Fibroblast of lung (primary cell): ENCODE data around the gene RBFOX1. TPM values are rescaled to one million over a fixed set of nuclear protein-coding genes. Genes with fewer than 3 reads are reported as not detected.

Experiments
- DNase-seq, 2 donors: peaks; one replicate each; pipeline versions ENCODE4 v3.0.0 to v3.0.0-alpha.2; 2010; ENCODE audit warnings: low read depth in 2 of 2
- H2AFZ ChIP-seq: 2 replicates; pipeline ENCODE4 v1.5.1; 2012; ENCODE audit warnings: low read length, control low read depth, inconsistent platforms
- H3K27ac ChIP-seq: 2 replicates; pipeline ENCODE4 v1.5.1; 2011; ENCODE audit warnings: low read length, control low read depth; ENCODE audit not compliant: insufficient read depth
- H3K27me3 ChIP-seq: 2 replicates; pipeline ENCODE4 v1.5.1; 2011; ENCODE audit warnings: mild to moderate bottlenecking, low read length; ENCODE audit not compliant: control insufficient read depth, insufficient read depth
- H3K36me3 ChIP-seq: 2 replicates; pipeline ENCODE4 v1.5.1; 2011; ENCODE audit warnings: low read length; ENCODE audit not compliant: control insufficient read depth, insufficient read depth
- H3K4me1 ChIP-seq: 2 replicates; pipeline ENCODE4 v1.5.1; 2011; ENCODE audit warnings: low read length; ENCODE audit not compliant: control insufficient read depth, insufficient read depth; ENCODE audit errors: extremely low read depth
- H3K4me2 ChIP-seq: 2 replicates; pipeline ENCODE4 v1.5.1; 2011; ENCODE audit warnings: low read length, control low read depth; ENCODE audit not compliant: insufficient read depth; ENCODE audit errors: extremely low read depth
- H3K4me3 ChIP-seq, 4 experiments: fragments of 200-600 bp in 1 of 4; sonication (generic) in 1 of 4; replicated peaks in 1 of 4; 2 replicates each; pipeline ENCODE4 v1.5.1; 2011 to 2016; ENCODE audit warnings: low read length in 4 of 4, low read depth in 3 of 4, mild to moderate bottlenecking in 3 of 4, control low read depth in 2 of 4, inconsistent platforms in 1 of 4, mixed read lengths in 1 of 4; ENCODE audit not compliant: insufficient read depth in 1 of 4; ENCODE audit errors: control extremely low read depth in 1 of 4
- H3K79me2 ChIP-seq: 2 replicates; pipeline ENCODE4 v1.5.1; 2012; ENCODE audit warnings: mild to moderate bottlenecking, low read length, inconsistent platforms; ENCODE audit not compliant: control insufficient read depth, insufficient read depth
- H3K9ac ChIP-seq: 2 replicates; pipeline ENCODE4 v1.5.1; 2011; ENCODE audit warnings: mild to moderate bottlenecking, low read length, control low read depth; ENCODE audit not compliant: insufficient read depth
- H3K9me3 ChIP-seq: 2 replicates; pipeline ENCODE4 v1.5.1; 2012; ENCODE audit warnings: low read depth, low read length; ENCODE audit not compliant: control insufficient read depth, insufficient read depth
- H4K20me1 ChIP-seq: 2 replicates; pipeline ENCODE4 v1.5.1; 2011; ENCODE audit warnings: low read length; ENCODE audit not compliant: control insufficient read depth, insufficient read depth; ENCODE audit errors: extremely low read depth
- CTCF ChIP-seq, 2 donors: IDR thresholded peaks in 1 of 2; conservative IDR thresholded peaks in 1 of 2; 1 replicate in 1 of 2; 2 replicates in 1 of 2; pipeline ENCODE4 v1.5.1; 2011 to 2012; ENCODE audit warnings: low read length in 2 of 2, control low read depth in 1 of 2, inconsistent platforms in 1 of 2, low read depth in 1 of 2, mild to moderate bottlenecking in 1 of 2
- EZH2 ChIP-seq: IDR thresholded peaks from 2 replicates; pipeline ENCODE4 v1.5.1; 2012; ENCODE audit warnings: low read length, control low read depth, mild to moderate bottlenecking; ENCODE audit errors: missing control alignments
- polyA plus RNA-seq, 2 donors: library from polyadenylated mRNA; depleted of rRNA in 1 of 2; stranded (reverse) in 1 of 2; unstranded in 1 of 2; fragments of >200 nt; gene quantifications; 2 replicates each; pipeline ENCODE4 v1.2.1, GENCODE V29; 2011 to 2012; ENCODE audit warnings: missing spikeins in 1 of 2
- total RNA-seq: library from RNA; depleted of rRNA; stranded (reverse); fragments of >200 nt; gene quantifications from 2 replicates; pipeline ENCODE4 v1.2.1, GENCODE V29; 2014

RBFOX1 gene
- total and polyA plus RNA-seq, 2 donors (not counting 1 experiment from before 2014, with no cell fraction given), result not detected

DNA sequence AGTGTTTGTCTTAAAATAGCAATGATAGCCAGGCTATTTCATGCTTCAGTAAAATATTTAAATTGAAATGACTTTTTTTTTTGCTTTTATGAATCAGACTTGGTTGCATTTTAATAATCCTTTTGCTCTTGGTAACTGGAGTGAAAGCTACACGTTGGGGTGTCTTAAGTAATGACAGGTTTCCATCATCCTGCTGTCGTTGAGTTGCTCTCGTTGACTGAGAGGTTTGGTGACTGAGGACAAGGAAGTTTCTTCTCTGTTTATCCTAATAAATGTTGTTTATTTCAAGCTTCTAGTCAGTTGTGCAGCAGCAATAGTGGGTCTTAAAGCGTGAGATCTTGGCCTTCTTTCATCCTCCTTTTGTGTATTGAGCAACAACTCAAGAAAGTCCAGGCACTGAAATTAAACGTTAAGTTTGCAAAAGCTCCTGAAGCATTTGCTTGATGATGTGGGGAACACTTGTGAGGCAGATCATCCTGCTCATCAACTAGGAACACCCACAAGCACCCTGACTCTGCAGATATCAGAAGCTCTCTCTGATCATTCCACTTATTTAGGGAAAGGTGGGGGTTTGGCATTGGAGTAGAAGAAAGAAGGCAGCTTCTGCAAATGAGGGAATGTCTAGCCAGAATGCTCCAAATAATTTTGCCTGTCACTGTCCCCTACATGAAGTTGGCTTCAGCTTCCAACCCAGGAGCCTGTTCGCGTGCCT is 179.1 kb downstream of the RBFOX1 start:
- Histone ChIP-seq H3K9me3 (no peaks in the 10 kb centered on the region), H3K4me3 (no peak overlapping the region), H3K27ac (no peak overlapping the region), H4K20me1 (no peaks in the 10 kb centered on the region), H2AFZ (no peak overlapping the region), H3K4me1 (no peaks in the 10 kb centered on the region), H3K27me3 (no peaks in the 10 kb centered on the region), H3K36me3 (no peaks in the 10 kb centered on the region), H3K9ac (no peak overlapping the region), H3K79me2 (no peaks in the 10 kb centered on the region), H3K4me2 (no peak overlapping the region)
- TF ChIP-seq CTCF (conservative IDR thresholded peaks at IDR 0.05 in 1 of 2, IDR thresholded peaks at IDR 0.05 in 1 of 2; ENCODE audit: low read depth in 1 of 2, low read length in 2 of 2) (no peak), EZH2 (no peak)
- DNase-seq, result no peak

DNA sequence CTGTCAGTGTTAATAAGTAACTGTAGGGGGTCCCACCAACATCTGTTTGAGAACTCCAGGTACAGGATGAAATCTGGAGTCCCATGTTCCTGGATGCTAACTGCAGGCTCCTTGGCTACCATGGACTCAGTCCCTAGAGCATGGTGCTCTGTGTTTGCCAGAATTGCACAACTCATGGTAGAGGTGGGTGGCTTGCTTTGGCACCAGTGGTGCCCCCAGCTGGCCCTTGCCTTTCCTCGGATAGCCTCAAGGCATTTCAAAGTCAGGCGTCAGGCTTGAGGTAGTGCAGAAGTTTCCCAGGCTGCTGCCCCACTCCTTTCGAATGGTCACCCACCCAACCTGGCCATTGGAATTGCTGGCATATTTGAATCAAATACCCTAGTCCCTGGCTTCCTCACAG is 179.9 kb downstream of the RBFOX1 start:
- H4K20me1 ChIP-seq, result no peaks in the 10 kb centered on the region
- no peak overlapping the region for H3K4me3 ChIP-seq
- H3K27ac ChIP-seq, result no peak overlapping the region
- no peaks in the 10 kb centered on the region for H3K9me3 ChIP-seq
- no peak overlapping the region for H3K9ac ChIP-seq
- no peaks in the 10 kb centered on the region for H3K79me2 ChIP-seq
- H3K4me2 ChIP-seq, result no peak overlapping the region
- no peaks in the 10 kb centered on the region for H3K27me3 ChIP-seq
- no peak for TF ChIP-seq EZH2
- no peak for TF ChIP-seq CTCF (conservative IDR thresholded peaks at IDR 0.05 in 1 of 2, IDR thresholded peaks at IDR 0.05 in 1 of 2; ENCODE audit: low read depth in 1 of 2, low read length in 2 of 2)
- no peak for DNase-seq
- H2AFZ ChIP-seq, result no peak overlapping the region
- H3K4me1 ChIP-seq, result no peaks in the 10 kb centered on the region
- no peaks in the 10 kb centered on the region for H3K36me3 ChIP-seq

DNA sequence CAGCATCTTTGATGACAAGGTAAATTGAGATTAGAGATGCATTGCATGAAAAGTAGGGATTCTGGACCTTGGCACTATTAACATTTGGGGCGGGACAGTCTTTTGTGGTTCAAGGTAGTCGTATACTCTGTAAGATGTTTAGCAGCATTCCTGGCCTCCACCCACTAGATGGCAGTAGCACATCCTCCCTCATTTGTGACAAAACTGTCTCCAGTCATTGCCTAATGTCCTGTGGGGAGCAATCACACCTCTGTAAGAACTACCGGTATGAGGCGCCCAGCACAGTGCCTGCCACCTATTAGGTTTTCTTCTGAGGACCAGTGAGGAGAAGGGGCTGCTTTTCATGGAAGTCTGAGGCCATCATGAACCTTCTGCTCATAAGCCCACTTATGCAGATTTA is 180.8 kb downstream of the RBFOX1 start:
- no peaks in the 10 kb centered on the region for H3K27me3 ChIP-seq
- TF ChIP-seq EZH2, result no peak
- TF ChIP-seq CTCF (conservative IDR thresholded peaks at IDR 0.05 in 1 of 2, IDR thresholded peaks at IDR 0.05 in 1 of 2; ENCODE audit: low read depth in 1 of 2, low read length in 2 of 2), result no peak
- no peak overlapping the region for H3K27ac ChIP-seq
- H3K36me3 ChIP-seq, result no peaks in the 10 kb centered on the region
- H3K4me1 ChIP-seq, result no peaks in the 10 kb centered on the region
- no peak overlapping the region for H3K9ac ChIP-seq
- no peaks in the 10 kb centered on the region for H4K20me1 ChIP-seq
- H3K9me3 ChIP-seq, result no peaks in the 10 kb centered on the region
- no peak overlapping the region for H3K4me3 ChIP-seq
- no peak overlapping the region for H3K4me2 ChIP-seq
- no peaks in the 10 kb centered on the region for H3K79me2 ChIP-seq
- DNase-seq, result no peak
- H2AFZ ChIP-seq, result no peak overlapping the region
